Suprapubic skin (tissue), 4 donors: ENCODE measurements around the gene RAB5B. TPM values are rescaled to one million over a fixed set of nuclear protein-coding genes. Genes with fewer than 3 reads are reported as not detected.
A peak's percentile ranks its signal among the peaks of the same experiment; 100 is the strongest.

Source experiments
- DNase-seq, 2 donors: peaks; one replicate each; pipeline ENCODE4 v3.0.0-alpha.2; 2019; ENCODE audit warnings: low spot score in 2 of 2
- H3K27ac ChIP-seq: fragments of 200-600 bp; sonication (generic); one replicate; pipeline ENCODE4 v1.5.1; 2019
- H3K27me3 ChIP-seq: fragments of 200-600 bp; sonication (generic); one replicate; pipeline ENCODE4 v1.5.1; 2019
- H3K36me3 ChIP-seq: fragments of 200-600 bp; sonication (generic); one replicate; pipeline ENCODE4 v1.5.1; 2019
- H3K4me1 ChIP-seq: fragments of 200-600 bp; sonication (generic); one replicate; pipeline ENCODE4 v1.5.1; 2019
- H3K4me3 ChIP-seq: fragments of 200-600 bp; sonication (generic); one replicate; pipeline ENCODE4 v1.5.1; 2019; ENCODE audit warnings: mild to moderate bottlenecking
- H3K9me3 ChIP-seq: fragments of 200-600 bp; sonication (generic); one replicate; pipeline ENCODE4 v1.5.1; 2019
- EP300 ChIP-seq: sonication (generic); formaldehyde crosslinking; IDR thresholded peaks from one replicate; pipeline ENCODE4 v1.6.1; 2017; ENCODE audit warnings: antibody characterized with exemption
- POLR2A ChIP-seq, 2 donors: fragments of 450-650 bp; IDR thresholded peaks; one replicate each; pipeline ENCODE4 v1.6.1; 2017; ENCODE audit warnings: antibody characterized with exemption in 2 of 2, mild to moderate bottlenecking in 2 of 2, moderate library complexity in 2 of 2
- POLR2AphosphoS5 ChIP-seq, 3 donors: sonication (generic); formaldehyde crosslinking; IDR thresholded peaks; one replicate each; pipeline ENCODE4 v1.6.1; 2017; ENCODE audit warnings: antibody characterized with exemption in 3 of 3
- WGBS: methylation state at CpG from one replicate; pipeline ENCODE4 v1.1.5; 2018; 5-methylcytosine and 5-hydroxymethylcytosine counted together
- total RNA-seq, 4 donors: library from RNA; depleted of rRNA; stranded (reverse); fragments of >200 nt; gene quantifications; one replicate each; pipeline ENCODE4 v1.1.0, GENCODE V29; 2016
- TF ChIP-seq, protein P1 (sequence below), 2 donors: fragments of 200-600 bp in 1 of 2; fragments of 450-650 bp in 1 of 2; sonication (generic) in 1 of 2; IDR thresholded peaks; one replicate each; pipeline ENCODE4 v1.5.1; 2016 to 2019; ENCODE audit warnings: antibody characterized with exemption in 2 of 2, mild to moderate bottlenecking in 1 of 2, moderate library complexity in 1 of 2

Gene RAB5B
- total RNA-seq, 4 donors from 2014 or later: 97.1 to 143 (median 114) TPM

DNA sequence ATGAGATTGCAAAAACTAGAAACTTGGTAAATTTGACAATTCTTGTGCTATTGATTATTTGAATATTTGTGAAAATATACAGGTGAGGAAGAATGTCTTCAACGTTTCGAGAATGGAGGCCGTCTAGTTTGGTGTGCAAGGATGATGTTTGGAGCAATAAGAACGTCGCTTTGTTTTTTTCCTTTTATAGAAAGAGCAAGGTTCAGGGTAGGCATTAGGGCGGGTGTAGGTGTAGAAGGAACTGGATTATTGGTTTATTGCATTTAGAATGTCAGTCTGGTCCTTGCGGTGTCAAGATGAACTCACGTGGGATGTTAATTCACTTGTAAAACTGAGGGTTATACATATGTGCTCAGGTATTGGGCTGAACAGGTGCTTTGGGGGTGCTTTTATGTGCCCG, 69.0 kb downstream of the RAB5B start:
- Histone ChIP-seq H3K27me3 (no peaks in the 10 kb centered on the region), H3K4me1 (peaks cover 29% of the 10 kb centered on the region), H3K9me3 (no peaks in the 10 kb centered on the region), H3K4me3 (peak overlapping the region; percentile 91), H3K27ac (peak overlapping the region; percentile 89), H3K36me3 (peaks cover 32% of the 10 kb centered on the region)
- DNase-seq: no peak
- 44% methylated on average over 9 of the region's 9 CpGs for WGBS
- TF ChIP-seq POLR2AphosphoS5 (IDR thresholded peaks at IDR 0.05): no peak
- TF ChIP-seq, protein P1, sequence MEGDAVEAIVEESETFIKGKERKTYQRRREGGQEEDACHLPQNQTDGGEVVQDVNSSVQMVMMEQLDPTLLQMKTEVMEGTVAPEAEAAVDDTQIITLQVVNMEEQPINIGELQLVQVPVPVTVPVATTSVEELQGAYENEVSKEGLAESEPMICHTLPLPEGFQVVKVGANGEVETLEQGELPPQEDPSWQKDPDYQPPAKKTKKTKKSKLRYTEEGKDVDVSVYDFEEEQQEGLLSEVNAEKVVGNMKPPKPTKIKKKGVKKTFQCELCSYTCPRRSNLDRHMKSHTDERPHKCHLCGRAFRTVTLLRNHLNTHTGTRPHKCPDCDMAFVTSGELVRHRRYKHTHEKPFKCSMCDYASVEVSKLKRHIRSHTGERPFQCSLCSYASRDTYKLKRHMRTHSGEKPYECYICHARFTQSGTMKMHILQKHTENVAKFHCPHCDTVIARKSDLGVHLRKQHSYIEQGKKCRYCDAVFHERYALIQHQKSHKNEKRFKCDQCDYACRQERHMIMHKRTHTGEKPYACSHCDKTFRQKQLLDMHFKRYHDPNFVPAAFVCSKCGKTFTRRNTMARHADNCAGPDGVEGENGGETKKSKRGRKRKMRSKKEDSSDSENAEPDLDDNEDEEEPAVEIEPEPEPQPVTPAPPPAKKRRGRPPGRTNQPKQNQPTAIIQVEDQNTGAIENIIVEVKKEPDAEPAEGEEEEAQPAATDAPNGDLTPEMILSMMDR (IDR thresholded peaks at IDR 0.05): no peak
- TF ChIP-seq EP300: no peak
- TF ChIP-seq POLR2A (IDR thresholded peaks at IDR 0.05): no peak

Other genes starting within 250 kb of the RAB5B start
- gene CD63, start 245.1 kb upstream of the RAB5B start, total RNA-seq: 100 to 1,000 TPM; 176 to 303 (median 193) TPM
- gene GDF11, start 231.0 kb upstream of the RAB5B start, total RNA-seq: 1 to 10 TPM in 3 of 4 donors, under 1 TPM in 1; 0.68 to 3.8 (median 2.0) TPM
- gene SARNP, start 156.4 kb upstream of the RAB5B start, total RNA-seq: 10 to 100 TPM; 32.0 to 45.8 (median 40.1) TPM
- gene ORMDL2, start 156.0 kb upstream of the RAB5B start, total RNA-seq: 10 to 100 TPM in 3 of 4 donors, 1 to 10 TPM in 1; 8.6 to 22.8 (median 18.2) TPM
- gene DNAJC14, start 144.5 kb upstream of the RAB5B start, total RNA-seq: 10 to 100 TPM; 29.8 to 38.2 (median 36.2) TPM
- gene MMP19, start 131.1 kb upstream of the RAB5B start, total RNA-seq: 10 to 100 TPM in 1 of 4 donors, 1 to 10 TPM in 3; 4.2 to 10.5 (median 5.5) TPM
- gene PYM1, start 46.2 kb upstream of the RAB5B start, total RNA-seq: 10 to 100 TPM; 32.0 to 41.8 (median 37.4) TPM
- gene DGKA, start 42.9 kb upstream of the RAB5B start, total RNA-seq: 100 to 1,000 TPM; 185 to 556 (median 198) TPM
- gene PMEL, start 8.0 kb upstream of the RAB5B start, total RNA-seq: 100 to 1,000 TPM in 1 of 4 donors, 10 to 100 TPM in 3; 54.4 to 188 (median 71.7) TPM
- 10 to 100 TPM; 18.4 to 33.2 (median 28.6) TPM for gene CDK2, start 7.2 kb upstream of the RAB5B start, total RNA-seq
- 10 to 100 TPM; 18.7 to 25.6 (median 22.9) TPM for gene SUOX, start 23.2 kb downstream of the RAB5B start, total RNA-seq
- gene IKZF4, start 47.0 kb downstream of the RAB5B start, total RNA-seq: 10 to 100 TPM in 1 of 4 donors, 1 to 10 TPM in 3; 3.2 to 10.5 (median 3.8) TPM
- 1,000 to 10,000 TPM in 2 of 4 donors, 100 to 1,000 TPM in 2; 600 to 3,046 (median 910) TPM for gene RPS26, start 67.8 kb downstream of the RAB5B start, total RNA-seq
- 100 to 1,000 TPM; 147 to 226 (median 181) TPM for gene ERBB3, start 106.1 kb downstream of the RAB5B start, total RNA-seq
- 100 to 1,000 TPM; 103 to 153 (median 117) TPM for gene PA2G4, start 130.5 kb downstream of the RAB5B start, total RNA-seq
- gene RPL41, start 142.6 kb downstream of the RAB5B start, total RNA-seq: 1,000 to 10,000 TPM; 2,523 to 6,346 (median 5,689) TPM
- gene ZC3H10, start 144.2 kb downstream of the RAB5B start, total RNA-seq: 1 to 10 TPM; 2.1 to 5.6 (median 3.4) TPM
- gene ESYT1, start 154.2 kb downstream of the RAB5B start, total RNA-seq: 100 to 1,000 TPM in 2 of 4 donors, 10 to 100 TPM in 2; 73.1 to 128 (median 103) TPM
- gene MYL6B, start 178.5 kb downstream of the RAB5B start, total RNA-seq: 10 to 100 TPM; 28.3 to 37.4 (median 28.5) TPM
- 1,000 to 10,000 TPM in 1 of 4 donors, 100 to 1,000 TPM in 3; 773 to 1,142 (median 915) TPM for gene MYL6, start 184.3 kb downstream of the RAB5B start, total RNA-seq
- gene SMARCC2, start 215.4 kb downstream of the RAB5B start, total RNA-seq: 100 to 1,000 TPM in 2 of 4 donors, 10 to 100 TPM in 2; 53.6 to 137 (median 85.9) TPM
- 10 to 100 TPM; 28.4 to 60.6 (median 35.8) TPM for gene RNF41, start 247.8 kb downstream of the RAB5B start, total RNA-seq